ENCODE measurements around the gene SNRNP25.
"Not testable (repeated sequence)": the region's sequence is repeated elsewhere in the genome, so short reads cannot be mapped to it uniquely, and the experiment has no call there.

The SNRNP25 gene

GRCh38 chr16:42069-42457, 11.6 kb upstream of the SNRNP25 start:
- DNase-seq: no peak

GRCh38 chr16:42691-43090, 10.9 kb upstream of the SNRNP25 start:
- DNase-seq: no peak

GRCh38 chr16:43294-43693, 10.3 kb upstream of the SNRNP25 start:
- no peak for DNase-seq

GRCh38 chr16:44655-45054, 9.0 kb upstream of the SNRNP25 start:
- DNase-seq: no peak

DNA sequence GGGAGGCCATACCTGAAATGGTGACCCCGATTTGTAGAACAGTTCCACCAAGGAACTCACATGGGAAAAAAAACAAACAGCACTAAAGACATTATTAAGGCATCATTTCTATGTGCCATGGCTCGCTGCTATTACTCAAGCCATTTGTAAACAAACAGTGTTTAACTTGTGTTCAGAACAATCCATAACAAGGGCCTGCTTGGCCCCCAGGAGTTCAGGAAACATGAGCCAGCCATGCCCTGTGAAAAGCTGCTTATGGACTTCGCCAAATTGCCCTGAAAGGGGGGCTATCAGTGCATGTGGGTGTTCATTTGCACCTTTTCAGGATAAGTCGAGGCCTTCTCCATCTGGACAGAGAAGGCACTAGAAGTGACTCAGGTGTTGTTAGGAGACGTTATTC, 8.2 kb upstream of the SNRNP25 start:
- no peak for DNase-seq

GRCh38 chr16:46510-46909, 7.1 kb upstream of the SNRNP25 start:
- not testable (repeated sequence) for DNase-seq

- DNase-seq: no peak
These were observed 6.4 kb upstream of the SNRNP25 start for GRCh38 chr16:47234-47633.

- DNase-seq: no peak
These were observed 2.6 kb upstream of the SNRNP25 start for GRCh38 chr16:50769-51591.

- no peak for DNase-seq
These were observed 581 bp downstream of the SNRNP25 start for GRCh38 chr16:54237-54581.

DNA sequence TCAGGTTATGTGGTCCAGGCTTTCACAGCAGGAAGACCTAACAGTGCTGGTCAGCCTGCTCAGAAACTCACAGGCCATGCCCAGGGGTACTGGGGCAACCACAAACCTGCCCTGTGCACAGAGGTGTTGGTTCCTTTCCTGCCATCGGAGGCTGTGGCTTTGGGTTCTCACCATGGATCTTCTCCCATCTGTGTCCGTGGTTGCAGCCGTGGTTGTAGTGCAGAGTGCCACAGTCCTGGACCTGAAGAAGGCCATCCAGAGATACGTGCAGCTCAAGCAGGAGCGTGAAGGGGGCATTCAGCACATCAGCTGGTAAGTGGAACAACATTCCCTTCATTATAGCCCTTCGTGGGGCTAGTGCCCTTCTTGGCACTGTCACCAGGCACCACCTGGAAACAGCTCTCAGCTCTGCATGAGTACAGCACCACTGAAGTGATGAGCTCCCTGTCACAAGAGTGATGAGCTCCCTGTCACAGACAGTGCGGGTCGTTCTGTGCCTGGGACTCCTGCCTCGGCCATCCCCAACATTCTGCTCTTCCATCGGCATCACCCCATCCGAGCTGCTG, 2.0 kb downstream of the SNRNP25 start:
- no peak for DNase-seq

DNA sequence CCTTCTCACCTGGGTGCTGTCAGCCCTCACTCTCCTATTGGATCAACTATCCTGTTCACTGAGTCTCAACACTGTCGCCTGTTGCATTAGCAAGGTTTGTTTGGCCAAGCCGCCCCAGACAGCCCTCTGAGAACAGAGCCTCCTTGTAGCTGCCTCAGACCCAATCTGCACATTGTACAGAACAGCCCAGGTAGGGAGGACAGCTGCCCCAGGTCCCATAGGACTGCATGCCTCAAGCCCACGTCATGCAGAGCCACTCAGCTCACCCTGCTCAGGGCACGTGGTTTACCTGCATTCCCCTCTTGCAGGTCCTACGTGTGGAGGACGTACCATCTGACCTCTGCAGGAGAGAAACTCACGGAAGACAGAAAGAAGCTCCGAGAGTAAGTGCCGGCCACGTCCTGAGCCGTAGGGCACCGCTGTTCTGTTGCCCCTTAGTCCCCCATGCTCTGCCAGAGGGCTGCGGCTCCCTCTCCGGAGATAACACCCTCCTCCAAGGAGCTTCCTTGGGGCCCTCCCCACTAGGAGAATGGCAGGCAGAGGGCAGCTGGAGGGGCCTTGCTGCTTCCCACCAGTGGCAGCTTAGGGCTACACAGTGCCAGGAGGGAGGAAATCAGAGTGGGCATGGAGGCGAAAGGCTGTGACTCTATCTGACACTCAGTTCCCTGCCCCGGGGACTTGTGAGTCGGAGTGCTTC, 2.8 kb downstream of the SNRNP25 start:
- DNase-seq: no peak

DNA sequence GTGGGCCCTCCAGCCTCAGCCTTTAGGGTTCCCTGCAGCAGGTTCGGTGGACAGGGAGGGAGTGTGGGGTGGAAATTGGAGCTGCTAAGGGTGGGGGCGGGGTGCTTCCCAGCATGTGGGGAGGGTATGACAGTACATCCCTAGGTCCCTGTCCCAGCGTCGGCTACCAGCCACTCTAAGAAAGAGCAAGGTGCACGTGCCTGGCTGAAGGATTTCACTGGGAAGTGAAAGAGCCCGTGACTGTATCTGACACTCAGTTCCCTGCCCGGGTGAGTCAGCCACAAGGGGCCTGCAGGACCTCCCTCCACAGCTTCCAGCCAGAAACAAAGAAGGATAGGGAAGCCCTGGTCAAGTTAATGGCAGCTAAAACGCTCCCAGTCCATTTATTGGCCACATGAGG, 4.1 kb downstream of the SNRNP25 start:
- DNase-seq: no peak

DNA sequence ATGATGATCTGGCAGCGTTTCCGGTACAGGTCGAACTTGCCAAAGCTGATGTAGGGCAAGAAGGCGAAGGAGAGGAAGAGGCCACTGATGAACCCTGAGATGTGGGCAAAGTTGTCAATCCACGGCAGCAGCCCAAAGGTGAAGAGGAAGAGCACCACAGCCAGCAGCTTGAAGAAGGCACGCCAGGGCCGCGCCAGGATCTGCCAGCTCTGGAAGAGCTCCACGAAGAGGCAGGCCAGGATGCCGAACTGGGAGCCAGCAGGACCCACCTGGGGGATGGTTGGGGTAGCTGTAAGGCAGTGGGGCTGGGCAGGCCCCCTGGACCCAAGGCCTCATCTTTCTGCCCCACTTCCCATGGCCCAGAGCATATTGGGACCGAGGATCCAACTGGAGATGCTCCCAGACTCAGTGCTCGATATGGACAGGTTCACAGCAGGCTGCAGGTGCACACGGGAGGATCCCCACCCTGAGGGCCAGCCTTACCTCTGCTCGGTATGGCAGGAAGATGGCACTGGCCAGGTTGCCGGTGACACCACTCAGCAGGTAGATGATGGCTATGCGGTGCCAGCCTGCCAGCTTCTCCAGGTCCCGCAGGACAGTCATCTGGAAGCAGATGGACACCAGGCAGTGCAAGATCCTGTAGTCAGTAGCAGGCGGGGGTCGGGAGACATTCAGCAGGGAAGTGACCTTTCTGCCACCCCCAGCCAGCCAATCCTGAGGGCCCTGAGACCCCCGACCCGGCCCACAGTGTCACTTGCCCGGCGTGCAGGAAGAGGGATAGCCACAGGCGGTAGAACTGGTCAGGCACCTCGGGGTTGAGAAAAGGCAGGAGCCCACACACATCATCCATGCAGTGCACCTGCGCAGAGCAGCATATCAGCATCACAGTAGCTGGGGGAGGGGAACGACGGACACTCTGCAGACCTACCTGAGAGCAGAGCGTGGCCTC, 5.1 kb downstream of the SNRNP25 start:
- no peak for DNase-seq

DNA sequence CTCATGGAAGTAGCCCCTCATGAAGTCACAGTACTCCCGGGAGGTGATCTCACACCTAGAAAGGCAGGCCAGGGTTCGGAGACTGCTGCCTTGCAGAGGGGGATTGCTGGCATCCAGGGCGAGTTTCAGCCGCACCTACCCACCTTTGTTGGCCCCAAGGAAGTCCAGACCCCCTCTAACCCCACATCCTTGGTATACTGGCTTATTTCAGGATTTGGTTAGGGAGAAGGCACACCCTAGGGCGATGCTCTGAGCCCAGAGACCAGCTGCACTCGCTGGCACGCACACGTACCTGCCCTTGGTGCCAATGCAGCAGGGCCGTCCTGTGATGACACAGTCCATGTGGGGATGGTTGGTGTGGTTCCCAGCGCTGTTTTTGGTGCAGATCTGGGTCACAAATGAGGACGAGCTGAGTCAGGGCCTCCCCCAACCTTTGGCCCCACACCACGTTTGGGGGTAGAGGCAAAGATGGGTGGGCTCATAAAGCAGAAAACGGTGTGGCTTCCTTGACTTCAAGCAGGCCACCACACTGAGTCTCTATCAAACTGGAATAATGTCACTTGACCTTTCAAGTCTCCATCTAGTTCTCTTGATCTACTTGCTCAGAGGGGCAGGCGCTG, 5.9 kb downstream of the SNRNP25 start:
- DNase-seq: no peak

DNA sequence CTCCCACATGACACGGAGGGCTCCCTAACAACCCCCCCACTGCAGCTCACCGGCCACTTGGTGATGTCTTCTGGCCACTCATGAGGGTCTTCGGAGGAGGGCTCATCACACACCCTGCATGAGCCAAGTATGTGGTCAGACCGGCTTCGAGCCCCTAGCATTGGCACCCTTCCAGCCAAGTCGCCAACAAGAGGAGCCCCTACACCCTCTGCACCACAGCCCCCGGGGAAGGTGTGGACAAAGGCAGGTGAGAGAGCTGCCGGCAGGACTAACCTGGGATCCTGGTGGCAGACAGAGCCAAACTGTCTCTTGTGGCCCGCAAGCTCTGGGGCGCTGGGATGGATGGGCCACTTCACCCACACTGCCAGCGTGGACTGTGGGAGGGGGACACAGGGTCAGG, 6.5 kb downstream of the SNRNP25 start:
- DNase-seq: no peak

DNA sequence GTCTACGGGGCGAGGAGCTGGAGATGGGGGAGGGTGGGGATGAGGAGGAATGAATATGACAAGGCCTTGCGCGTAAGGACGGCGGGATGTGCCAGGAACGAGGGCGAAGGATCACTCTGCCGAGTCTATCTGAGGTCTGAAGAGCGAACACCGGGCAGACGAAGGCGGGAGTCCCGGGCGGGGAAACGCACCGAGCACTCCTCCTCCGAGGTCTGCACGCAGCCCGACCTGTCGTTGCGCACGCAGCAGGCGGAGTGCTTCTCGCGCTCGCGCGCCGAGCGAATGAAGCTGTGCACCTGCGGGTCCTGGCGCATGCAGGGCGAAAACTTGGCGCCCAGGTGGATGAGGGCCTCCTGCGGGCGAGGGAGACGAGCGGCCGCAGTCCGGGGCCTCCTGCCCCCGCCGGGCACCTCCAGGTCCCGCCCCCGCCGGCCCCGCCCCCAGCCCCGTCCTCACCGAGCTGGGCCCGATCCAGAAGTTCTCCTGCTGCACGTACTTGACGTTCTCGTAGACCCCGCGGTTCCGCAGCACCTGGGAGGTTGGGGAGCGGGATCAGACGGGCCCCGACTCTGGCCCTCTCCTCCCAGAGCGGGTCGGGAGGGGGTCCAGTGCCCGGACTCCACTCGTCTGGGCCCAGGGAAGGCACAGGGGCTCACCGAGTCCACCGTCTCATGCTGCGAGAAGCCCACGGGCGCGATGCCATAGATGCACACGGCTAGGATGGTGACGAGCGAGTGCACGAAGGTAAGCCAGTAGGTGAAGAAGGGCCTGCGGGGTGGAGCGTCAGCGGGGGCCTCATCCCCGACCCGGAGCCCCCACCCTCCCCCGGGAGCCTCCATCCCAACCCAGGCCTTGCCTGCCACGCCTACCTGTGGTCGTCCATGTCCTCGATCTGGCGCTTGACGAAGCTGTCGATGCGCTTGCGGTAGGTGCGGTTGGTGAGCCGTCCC, 7.6 kb downstream of the SNRNP25 start:
- no peak for DNase-seq

- no peak for DNase-seq
These were observed 8.3 kb downstream of the SNRNP25 start for GRCh38 chr16:61879-62281.

DNA sequence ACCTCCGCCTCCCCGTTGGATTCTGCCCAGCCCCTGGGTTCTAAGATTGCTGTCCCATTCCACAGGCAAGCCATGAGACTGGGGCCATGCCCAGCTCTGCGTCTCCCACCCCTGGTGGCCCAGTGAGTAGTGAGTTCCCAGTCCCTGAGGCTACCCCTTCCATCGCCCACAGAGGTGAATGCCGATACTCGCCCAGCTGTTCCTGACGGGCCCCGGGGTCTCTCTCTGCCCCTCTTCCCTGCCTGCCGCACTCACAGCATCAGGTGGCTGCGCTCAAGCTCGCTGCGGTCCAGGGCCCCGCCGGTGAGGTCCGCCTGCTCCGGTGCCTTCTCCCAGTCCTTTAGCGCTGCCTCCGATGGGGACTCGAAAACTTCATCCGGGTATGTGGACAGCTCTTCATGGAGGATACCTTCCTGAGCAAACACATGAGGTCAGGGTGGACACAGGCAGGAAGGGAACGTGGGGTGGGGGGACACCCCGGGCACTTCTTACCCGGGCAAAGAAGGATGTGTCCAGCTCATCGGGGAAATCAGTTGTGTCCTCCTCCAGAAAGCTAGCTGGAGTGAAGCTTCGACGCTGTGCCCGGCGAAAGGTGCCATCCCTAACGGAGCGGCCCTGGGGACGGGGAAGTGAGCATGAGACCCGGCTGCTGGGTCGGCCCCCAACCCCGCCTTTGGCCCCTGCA, 8.8 kb downstream of the SNRNP25 start:
- DNase-seq: no peak

- DNase-seq: no peak
These were observed 9.4 kb downstream of the SNRNP25 start for GRCh38 chr16:62968-63391.

DNA sequence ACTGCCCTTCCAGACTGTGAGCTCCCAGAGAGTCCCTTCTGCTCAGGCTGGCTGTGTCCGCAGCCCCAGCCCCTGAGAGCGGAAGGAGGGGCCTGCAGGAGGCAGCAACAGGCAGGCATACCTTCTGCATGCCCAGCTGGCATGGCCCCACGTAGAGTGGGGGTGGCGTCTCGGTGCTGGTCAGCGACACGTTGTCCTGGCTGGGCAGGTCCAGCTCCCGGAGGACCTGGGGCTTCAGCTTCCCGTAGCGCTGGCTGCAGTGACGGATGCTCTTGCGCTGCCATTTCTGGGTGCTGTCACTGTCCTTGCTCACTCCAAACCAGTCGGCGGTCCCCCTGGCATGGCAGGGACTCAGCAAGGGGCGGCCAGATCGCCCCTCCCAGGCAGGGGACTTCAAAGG, 9.8 kb downstream of the SNRNP25 start:
- no peak for DNase-seq

Measured in CD4-positive, alpha-beta T cell treated with Interleukin-17A for 4 hours (primary cell).